A549 treated with CORT108297 at 1 μM for 4 hours (cell line): Measurements from ENCODE around the gene KRT39. TPM values are rescaled to one million over a fixed set of nuclear protein-coding genes. Genes with fewer than 3 reads are reported as not detected.

Source experiments
- total RNA-seq: library from RNA; stranded (reverse); fragments of 200-300 nt; extraction: Qiagen RNA extraction; gene quantifications from 5 replicates; pipeline ENCODE4 v1.2.3, GENCODE V29; 2022

KRT39 gene
- not detected in 5 replicates for total RNA-seq

GRCh38 chr17:40966848-40967247 lies at the start of gene KRT39:
KRT39 (minus strand) TSS chr17:40966948; CDS start chr17:40966856, 92 bp downstream.

GRCh38 chr17:41008811-41009210 lies 42.1 kb upstream of the KRT39 start, which contains the start of gene KRTAP3-1:
KRTAP3-1 (minus strand) TSS chr17:41009128; CDS start chr17:41009074, 54 bp downstream.

GRCh38 chr17:40999563-40999962 lies 32.8 kb upstream of the KRT39 start, which contains the start of gene KRTAP3-2:
KRTAP3-2 (minus strand) TSS chr17:40999906; CDS start chr17:40999853, 53 bp downstream.

GRCh38 chr17:40993839-40994238 lies 27.1 kb upstream of the KRT39 start, which contains the start of gene KRTAP3-3:
KRTAP3-3 (minus strand) TSS chr17:40994164; CDS start chr17:40994097, 67 bp downstream.

GRCh38 chr17:40984226-40984625 lies 17.5 kb upstream of the KRT39 start, which contains the start of gene KRT40:
KRT40 (minus strand) TSS chr17:40984326; CDS start chr17:40984273, 53 bp downstream.

GRCh38 chr17:40937384-40937819 lies 29.3 kb downstream of the KRT39 start, which contains the start of gene KRT23:
KRT23 (minus strand) TSS chr17:40937646; CDS start chr17:40936603, 1,043 bp downstream.

Other genes with a start within 250 kb of the KRT39 start
- not detected in 5 replicates for gene KRT25, start 211.6 kb downstream of the KRT39 start, total RNA-seq
- not detected in 5 replicates for gene KRT26, start 194.7 kb downstream of the KRT39 start, total RNA-seq
- not detected in 5 replicates for gene KRT27, start 184.4 kb downstream of the KRT39 start, total RNA-seq
- gene KRT28, start 167.0 kb downstream of the KRT39 start, total RNA-seq: not detected in 5 replicates
- gene KRT10, start 144.3 kb downstream of the KRT39 start, total RNA-seq: 79.3 to 132 TPM (median 110 TPM) in 5 replicates
- not detected in 5 replicates for gene KRT12, start 99.7 kb downstream of the KRT39 start, total RNA-seq
- gene KRT20, start 81.7 kb downstream of the KRT39 start, total RNA-seq: 0.18 to 0.28 TPM (median 0.26 TPM) in 5 replicates
- gene KRT23, start 29.3 kb downstream of the KRT39 start, total RNA-seq: 0.08 to 0.14 TPM (median 0.10 TPM) in 3 of 5 replicates, not detected in the others
- gene KRT40, start 17.4 kb upstream of the KRT39 start, total RNA-seq: not detected in 5 replicates
- gene KRTAP3-3, start 27.2 kb upstream of the KRT39 start, total RNA-seq: not detected in 5 replicates
- gene KRTAP3-2, start 33.0 kb upstream of the KRT39 start, total RNA-seq: 0.20 to 0.42 TPM (median 0.34 TPM) in 5 replicates
- 0.18 TPM in 1 of 5 replicates, not detected in the others for gene KRTAP3-1, start 42.2 kb upstream of the KRT39 start, total RNA-seq
- not detected in 5 replicates for gene KRTAP1-5, start 60.3 kb upstream of the KRT39 start, total RNA-seq
- gene KRTAP1-4, start 63.2 kb upstream of the KRT39 start, total RNA-seq: not detected in 5 replicates
- gene KRTAP1-3, start 67.9 kb upstream of the KRT39 start, total RNA-seq: not detected in 5 replicates
- not detected in 5 replicates for gene KRTAP1-1, start 74.5 kb upstream of the KRT39 start, total RNA-seq
- not detected in 5 replicates for gene KRTAP2-1, start 80.4 kb upstream of the KRT39 start, total RNA-seq
- gene KRTAP2-2, start 88.3 kb upstream of the KRT39 start, total RNA-seq: not detected in 5 replicates
- 0.11 to 0.18 TPM (median 0.17 TPM) in 3 of 5 replicates, not detected in the others for gene KRTAP2-3, start 93.2 kb upstream of the KRT39 start, total RNA-seq
- gene KRTAP2-4, start 98.9 kb upstream of the KRT39 start, total RNA-seq: not detected in 5 replicates
- not detected in 5 replicates for gene KRTAP4-7, start 117.2 kb upstream of the KRT39 start, total RNA-seq
- 0.10 TPM in 1 of 5 replicates, not detected in the others for gene KRTAP4-8, start 131.2 kb upstream of the KRT39 start, total RNA-seq
- gene KRTAP4-16, start 135.3 kb upstream of the KRT39 start, total RNA-seq: not detected in 5 replicates
- not detected in 5 replicates for gene KRTAP4-9, start 138.4 kb upstream of the KRT39 start, total RNA-seq
- not detected in 5 replicates for gene KRTAP4-11, start 151.4 kb upstream of the KRT39 start, total RNA-seq
- 0.07 TPM in 1 of 5 replicates, not detected in the others for gene KRTAP4-12, start 157.2 kb upstream of the KRT39 start, total RNA-seq
- gene KRTAP4-6, start 173.6 kb upstream of the KRT39 start, total RNA-seq: not detected in 5 replicates
- not detected in 5 replicates for gene KRTAP4-5, start 182.9 kb upstream of the KRT39 start, total RNA-seq
- gene KRTAP4-4, start 193.8 kb upstream of the KRT39 start, total RNA-seq: not detected in 5 replicates
- gene KRTAP4-3, start 201.3 kb upstream of the KRT39 start, total RNA-seq: not detected in 5 replicates
- not detected in 5 replicates for gene KRTAP4-2, start 211.3 kb upstream of the KRT39 start, total RNA-seq
- gene KRTAP4-1, start 218.0 kb upstream of the KRT39 start, total RNA-seq: 0.09 to 0.40 TPM (median 0.24 TPM) in 4 of 5 replicates, not detected in the other
- gene KRTAP9-1, start 222.9 kb upstream of the KRT39 start, total RNA-seq: not detected in 5 replicates